Occipital lobe (tissue), 2 donors: Measurements from ENCODE around the gene KCNV2. TPM values are rescaled to one million over a fixed set of nuclear protein-coding genes. Genes with fewer than 3 reads are reported as not detected.
"Not testable (repeated sequence)": the region's sequence is repeated elsewhere in the genome, so short reads cannot be mapped to it uniquely, and the experiment has no call there.

Experiments used
- DNase-seq: peaks from one replicate; lab custom pipeline; 2025; lab: John Stamatoyannopoulos, UW
- total RNA-seq: library from RNA; depleted of rRNA; stranded (reverse); fragments of >200 nt; gene quantifications from one replicate; pipeline ENCODE4 v1.2.3, GENCODE V29; 2014

The KCNV2 gene
- total RNA-seq: not detected

- DNase-seq: no peak
These were observed at the start of gene KCNV2 for GRCh38 chr9:2717385-2717784. Gene KCNV2 (plus strand): TSS chr9:2717510. CDS start chr9:2717740, 230 bp downstream.

- DNase-seq: no peak
These were observed 44.1 kb upstream of the KCNV2 start for GRCh38 chr9:2673161-2673560.

- no peak for DNase-seq
These were observed 43.0 kb upstream of the KCNV2 start for GRCh38 chr9:2674141-2674824.

GRCh38 chr9:2675834-2676233 lies 41.5 kb upstream of the KCNV2 start:
- no peak for DNase-seq

- DNase-seq: no peak
These were observed 40.8 kb upstream of the KCNV2 start for GRCh38 chr9:2676466-2676865.

- no peak for DNase-seq
These were observed 39.1 kb upstream of the KCNV2 start for GRCh38 chr9:2677915-2678889.

- DNase-seq: no peak
These were observed 38.3 kb upstream of the KCNV2 start for GRCh38 chr9:2679011-2679410.

GRCh38 chr9:2681981-2682380 lies 35.3 kb upstream of the KCNV2 start:
- no peak for DNase-seq

- no peak for DNase-seq
These were observed 30.4 kb upstream of the KCNV2 start for GRCh38 chr9:2686911-2687310.

GRCh38 chr9:2688636-2689035 lies 28.7 kb upstream of the KCNV2 start:
- no peak for DNase-seq

GRCh38 chr9:2691212-2691611 lies 26.1 kb upstream of the KCNV2 start:
- no peak for DNase-seq

- DNase-seq: no peak
These were observed 25.7 kb upstream of the KCNV2 start for GRCh38 chr9:2691626-2692025.

GRCh38 chr9:2693056-2693455 lies 24.3 kb upstream of the KCNV2 start:
- DNase-seq: no peak

- no peak for DNase-seq
These were observed 19.8 kb upstream of the KCNV2 start for GRCh38 chr9:2697492-2697891.

- DNase-seq: no peak
These were observed 16.9 kb upstream of the KCNV2 start for GRCh38 chr9:2700398-2700797.

- DNase-seq: no peak
These were observed 16.3 kb upstream of the KCNV2 start for GRCh38 chr9:2700909-2701550.

- DNase-seq: no peak
These were observed 12.8 kb upstream of the KCNV2 start for GRCh38 chr9:2704504-2704903.

GRCh38 chr9:2707256-2707655 lies 10.1 kb upstream of the KCNV2 start:
- DNase-seq: not testable (repeated sequence)

- no peak for DNase-seq
These were observed 7.6 kb upstream of the KCNV2 start for GRCh38 chr9:2709645-2710101.

GRCh38 chr9:2711716-2712115 lies 5.6 kb upstream of the KCNV2 start:
- no peak for DNase-seq

- DNase-seq: no peak
These were observed 839 bp downstream of the KCNV2 start for GRCh38 chr9:2718001-2718697.

- DNase-seq: no peak
These were observed 1.4 kb downstream of the KCNV2 start for GRCh38 chr9:2718698-2719033.
